Activated CD4-positive, alpha-beta memory T cell treated with anti-CD3 and anti-CD28 coated beads for 36 hours (primary cell): ENCODE data around the gene TLCD1. TPM values are rescaled to one million over a fixed set of nuclear protein-coding genes. Genes with fewer than 3 reads are reported as not detected.
A peak's percentile ranks its signal among the peaks of the same experiment; 100 is the strongest.

ENCODE experiments used
- CTCF ChIA-PET: fragments of 350-600 bp; sonication (Branson Sonifier 250); formaldehyde crosslinking; loops from one replicate; lab custom pipeline; 2021; ENCODE audit warnings: antibody characterized with exemption, inconsistent platforms; lab: Charles Lee
- POLR2A ChIA-PET: fragments of 350-600 bp; sonication (Branson Sonifier 250); formaldehyde crosslinking; loops from one replicate; lab custom pipeline; 2021; ENCODE audit warnings: antibody characterized with exemption; lab: Charles Lee
- DNase-seq: peaks from one replicate; pipeline ENCODE4 v3.0.0-alpha.2; 2020
- H3K27ac Mint-ChIP-seq: one replicate; pipeline ENCODE4 v1.8.0; 2021; ENCODE audit warnings: mixed read lengths
- H3K27me3 Mint-ChIP-seq: one replicate; pipeline ENCODE4 v1.8.0; 2021; ENCODE audit warnings: mixed read lengths
- H3K36me3 Mint-ChIP-seq: one replicate; pipeline ENCODE4 v1.8.0; 2021; ENCODE audit warnings: mixed read lengths
- H3K4me1 Mint-ChIP-seq: one replicate; pipeline ENCODE4 v1.8.0; 2021; ENCODE audit warnings: low read depth, mixed read lengths
- H3K4me3 Mint-ChIP-seq: one replicate; pipeline ENCODE4 v1.8.0; 2021; ENCODE audit warnings: mild to moderate bottlenecking, mixed read lengths
- H3K9me3 Mint-ChIP-seq: one replicate; pipeline ENCODE4 v1.8.0; 2021; ENCODE audit warnings: mixed read lengths
- intact Hi-C: fragments of 100-400 bp; cut with micrococcal nuclease; formaldehyde crosslinking; loops from one replicate; pipeline ENCODE4 v1.15.1; 2023
- total RNA-seq, 2 experiments: library from RNA; stranded (reverse); gene quantifications; one replicate each; pipeline ENCODE4 v1.2.3, GENCODE V29; 2021

Gene TLCD1
- total RNA-seq, 2 experiments from 2014 or later: 9.1 to 9.5 TPM

GRCh38 chr17:28718333-28719020 is 7.6 kb downstream of the TLCD1 start:
- Mint-ChIP-seq H3K4me1 (peaks cover 34% of the 10 kb centered on the region), H3K4me3 (peak overlapping the region; percentile 14), H3K27me3 (peaks cover 16% of the 10 kb centered on the region), H3K27ac (peak overlapping the region; percentile 71), H3K36me3 (peaks cover 38% of the 10 kb centered on the region), H3K9me3 (no peaks in the 10 kb centered on the region)
- CTCF ChIA-PET: interaction anchor here (1.2 to 1.6 kb wide), 3 partner anchors 57 to 75 kb away, joined by 3 to 4 read pairs (median 4); partner anchors contain the start of genes BLTP2, SDF2 and SUPT6H
- no peak for DNase-seq
- intact Hi-C loops: loop anchor here (1.0 to 2.0 kb wide), 4 partner anchors 7 to 234 kb away; partner anchors contain the start of genes NEK8 and PROCA1
- POLR2A ChIA-PET: interaction anchor here (1.9 kb wide), 1 partner anchor 7 kb away, joined by 35 read pairs; the partner anchor contains the start of gene PROCA1

DNA sequence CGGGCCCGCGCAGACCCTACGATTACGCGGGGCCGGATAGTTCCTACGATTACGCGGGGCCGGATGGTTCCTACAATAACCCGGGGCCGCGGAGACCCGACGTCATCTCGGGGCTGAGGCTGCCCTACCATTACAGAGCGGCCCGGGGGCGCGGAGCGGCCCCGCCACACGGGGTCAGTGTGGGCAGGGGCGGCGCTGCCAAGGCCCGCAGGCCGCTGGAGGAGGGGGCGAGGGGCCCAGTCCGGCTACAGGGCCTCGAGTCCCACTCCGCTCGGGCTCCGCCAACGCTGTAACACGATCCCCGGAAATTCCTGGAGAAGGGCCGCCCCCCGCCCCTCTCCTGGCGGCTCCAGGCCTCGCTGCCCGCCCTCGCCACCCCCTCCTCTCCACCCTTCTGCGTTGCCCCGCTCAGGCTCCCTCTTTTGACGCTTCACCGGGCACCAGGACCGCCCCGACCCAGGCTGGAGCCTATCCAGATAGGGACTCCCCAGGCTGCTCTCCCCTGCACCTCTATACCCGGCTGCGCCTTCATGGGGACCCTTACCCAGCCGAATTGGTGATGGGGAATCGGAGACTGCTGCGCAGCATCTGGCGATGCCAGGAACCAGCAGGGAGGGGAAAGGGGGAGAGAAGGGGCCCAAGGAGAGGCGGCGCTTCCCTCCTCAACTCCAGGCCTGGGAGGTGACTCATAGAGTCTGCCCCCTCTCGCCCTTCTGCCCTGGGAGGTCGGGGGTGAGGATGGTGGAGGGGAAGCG is 8.3 kb downstream of the TLCD1 start, which contains the start of gene RAB34:
RAB34 (minus strand) TSS at position 291 of the 755 bp plus-strand sequence. CDS start 602 bp downstream, outside the sequence.
- Mint-ChIP-seq H3K27ac (peak within 1 kb of the TSS; percentile 71), H3K36me3 (peaks cover 32% of the 10 kb centered on the region), H3K4me3 (peak within 1 kb of the TSS; percentile 14), H3K4me1 (peaks cover 30% of the 10 kb centered on the region), H3K9me3 (no peaks in the 10 kb centered on the region), H3K27me3 (peaks cover 16% of the 10 kb centered on the region)
- ChIA-PET CTCF (interaction anchor here (1.0 kb wide), 1 partner anchor 9 kb away, joined by 4 read pairs; the partner anchor contains the start of gene TLCD1), POLR2A (no interaction called here)
- intact Hi-C loops: loop anchor here (2.0 kb wide), 1 partner anchor 95 kb away; no protein-coding TSS in a partner anchor
- peak; percentile 20 for DNase-seq

GRCh38 chr17:28716740-28717577 is 9.1 kb downstream of the TLCD1 start:
- H3K27ac Mint-ChIP-seq: no peak overlapping the region
- intact Hi-C loops: no loop called here
- DNase-seq: no peak
- no peaks in the 10 kb centered on the region for H3K9me3 Mint-ChIP-seq
- H3K4me3 Mint-ChIP-seq: no peak overlapping the region
- CTCF ChIA-PET: interaction anchor here (1.0 kb wide), 1 partner anchor 9 kb away, joined by 4 read pairs; the partner anchor contains the start of gene TLCD1
- H3K4me1 Mint-ChIP-seq: peaks cover 30% of the 10 kb centered on the region
- H3K36me3 Mint-ChIP-seq: peaks cover 24% of the 10 kb centered on the region
- POLR2A ChIA-PET: no interaction called here
- H3K27me3 Mint-ChIP-seq: peaks cover 16% of the 10 kb centered on the region

- Mint-ChIP-seq H3K9me3 (no peaks in the 10 kb centered on the region), H3K27ac (no peak overlapping the region), H3K4me1 (peaks cover 33% of the 10 kb centered on the region), H3K4me3 (no peak overlapping the region), H3K36me3 (peaks cover 7% of the 10 kb centered on the region), H3K27me3 (peaks cover 16% of the 10 kb centered on the region)
- DNase-seq: no peak
- POLR2A ChIA-PET: interaction anchor here (1.4 to 1.5 kb wide), 2 partner anchors 54 to 70 kb away, joined by 3 to 5 read pairs; partner anchors contain the start of genes BLTP2, SDF2 and SUPT6H
- CTCF ChIA-PET: no interaction called here
- intact Hi-C loops: no loop called here
Observed at GRCh38 chr17:28715217-28715616, 10.8 kb downstream of the TLCD1 start.

DNA sequence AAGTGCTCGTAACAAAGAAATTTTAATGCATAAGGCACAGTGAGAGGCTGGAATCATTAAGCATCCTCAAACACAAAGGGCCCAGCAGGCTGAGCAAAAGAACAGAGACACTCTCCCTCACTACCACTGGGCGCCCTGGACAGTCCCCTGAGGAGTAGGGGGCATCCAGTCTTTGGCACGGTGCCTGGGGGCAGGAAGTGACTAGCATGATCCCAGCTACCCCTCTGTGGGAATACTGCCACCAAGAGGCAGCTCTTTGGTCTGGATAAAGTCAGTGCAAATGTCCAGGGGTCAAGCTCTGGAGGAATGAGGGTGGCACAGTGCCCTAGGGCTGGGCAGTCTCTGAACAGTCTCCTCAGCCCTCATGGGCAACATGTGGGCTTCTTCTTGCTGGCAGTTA is 11.8 kb downstream of the TLCD1 start:
- POLR2A ChIA-PET: interaction anchor here (1.4 kb wide), 1 partner anchor 69 kb away, joined by 3 read pairs; the partner anchor contains the start of gene BLTP2
- Mint-ChIP-seq H3K4me1 (peaks cover 34% of the 10 kb centered on the region), H3K36me3 (peaks cover under 1% of the 10 kb centered on the region), H3K27me3 (peaks cover 16% of the 10 kb centered on the region), H3K9me3 (no peaks in the 10 kb centered on the region), H3K27ac (no peak overlapping the region), H3K4me3 (no peak overlapping the region)
- CTCF ChIA-PET: no interaction called here
- intact Hi-C loops: no loop called here
- no peak for DNase-seq

GRCh38 chr17:28712705-28713415 is 13.2 kb downstream of the TLCD1 start:
- intact Hi-C loops: no loop called here
- Mint-ChIP-seq H3K4me1 (peaks cover 23% of the 10 kb centered on the region), H3K4me3 (peak overlapping the region; percentile 73), H3K27me3 (peaks cover 16% of the 10 kb centered on the region), H3K36me3 (no peaks in the 10 kb centered on the region), H3K27ac (peak overlapping the region; percentile 4), H3K9me3 (no peaks in the 10 kb centered on the region)
- ChIA-PET POLR2A (interaction anchor here (0.6 to 2.6 kb wide), 4 partner anchors 7 to 195 kb away, joined by 3 to 35 read pairs (median 14); partner anchors contain the start of genes RPL23A, SDF2 and SUPT6H), CTCF (interaction anchor here (1.0 to 4.0 kb wide), 4 partner anchors 14 to 241 kb away, joined by 3 to 23 read pairs (median 8); partner anchors contain the start of gene TLCD1)
- no peak for DNase-seq

- peak overlapping the region; percentile 80 for H3K27ac Mint-ChIP-seq
- POLR2A ChIA-PET: interaction anchor here (1.5 to 2.6 kb wide), 8 partner anchors 7 to 240 kb away, joined by 4 to 35 read pairs (median 12); partner anchors contain the start of genes BLTP2, RPL23A, SDF2 and SUPT6H
- no peaks in the 10 kb centered on the region for H3K9me3 Mint-ChIP-seq
- H3K4me3 Mint-ChIP-seq: peak overlapping the region; percentile 73
- intact Hi-C loops: no loop called here
- DNase-seq: peak; percentile 83
- H3K36me3 Mint-ChIP-seq: no peaks in the 10 kb centered on the region
- CTCF ChIA-PET: interaction anchor here (0.7 to 4.0 kb wide), 7 partner anchors 9 to 241 kb away, joined by 3 to 23 read pairs (median 7); partner anchors contain the start of genes BLTP2, RPL23A and TLCD1
- peaks cover 23% of the 10 kb centered on the region for H3K4me1 Mint-ChIP-seq
- peaks cover 16% of the 10 kb centered on the region for H3K27me3 Mint-ChIP-seq
Observed at GRCh38 chr17:28712032-28712704, 13.9 kb downstream of the TLCD1 start.

- Mint-ChIP-seq H3K4me3 (peak within 1 kb of the TSS; percentile 73), H3K4me1 (peaks cover 23% of the 10 kb centered on the region), H3K9me3 (no peaks in the 10 kb centered on the region), H3K27ac (peak within 1 kb of the TSS; percentile 80), H3K36me3 (no peaks in the 10 kb centered on the region), H3K27me3 (peaks cover 16% of the 10 kb centered on the region)
- ChIA-PET CTCF (interaction anchor here (0.7 to 4.0 kb wide), 8 partner anchors 9 to 242 kb away, joined by 3 to 23 read pairs (median 6); partner anchors contain the start of genes BLTP2, RPL23A and TLCD1), POLR2A (interaction anchor here (1.0 to 2.6 kb wide), 9 partner anchors 8 to 241 kb away, joined by 3 to 35 read pairs (median 10); partner anchors contain the start of genes BLTP2, RPL23A, SDF2 and SUPT6H)
- intact Hi-C loops: loop anchor here (1.0 to 2.0 kb wide), 4 partner anchors 8 to 113 kb away; partner anchors contain the start of genes BLTP2, RPL23A, SPAG5 and SUPT6H
- no peak for DNase-seq
Observed at GRCh38 chr17:28711723-28712031, 14.4 kb downstream of the TLCD1 start, which contains the start of gene PROCA1. Gene PROCA1, minus strand, starts transcription at chr17:28711888. Its CDS starts 228 bp downstream, at chr17:28711660.

GRCh38 chr17:28710861-28711722 is 14.9 kb downstream of the TLCD1 start:
- ChIA-PET POLR2A (interaction anchor here (0.6 to 2.6 kb wide), 12 partner anchors 9 to 241 kb away, joined by 3 to 35 read pairs (median 6); partner anchors contain the start of genes BLTP2, RPL23A, SDF2 and SUPT6H), CTCF (interaction anchor here (0.5 to 4.0 kb wide), 8 partner anchors 10 to 406 kb away, joined by 3 to 23 read pairs (median 6); partner anchors contain the start of genes BLTP2, RPL23A and TLCD1)
- peaks cover 12% of the 10 kb centered on the region for H3K27me3 Mint-ChIP-seq
- H3K36me3 Mint-ChIP-seq: no peaks in the 10 kb centered on the region
- H3K4me1 Mint-ChIP-seq: peaks cover 23% of the 10 kb centered on the region
- no peaks in the 10 kb centered on the region for H3K9me3 Mint-ChIP-seq
- H3K4me3 Mint-ChIP-seq: peak overlapping the region; percentile 73
- intact Hi-C loops: loop anchor here (1.0 to 2.0 kb wide), 4 partner anchors 8 to 112 kb away; partner anchors contain the start of genes BLTP2, RPL23A, SPAG5 and SUPT6H
- peak; percentile 94 for DNase-seq
- H3K27ac Mint-ChIP-seq: peak overlapping the region; percentile 80
